SU-DHL-6 (cell line): ENCODE data around the gene LSM3.

Source experiments
- CTCF ChIP-seq: fragments of 200-600 bp; sonication (generic); IDR thresholded peaks from one replicate; pipeline ENCODE4 v1.5.1; 2017; ENCODE audit warnings: antibody characterized with exemption, mild to moderate bottlenecking, low read length, moderate library complexity; ENCODE audit not compliant: insufficient read depth, poor library complexity, severe bottlenecking
- EZH2phosphoT487 ChIP-seq: fragments of 200-600 bp; sonication (generic), shearing (Covaris generic); conservative IDR thresholded peaks from 2 replicates; pipeline ENCODE4 v1.6.1; 2018; ENCODE audit warnings: mild to moderate bottlenecking, antibody characterized with exemption, low read length, moderate library complexity, mixed read lengths

- no peak for TF ChIP-seq CTCF
- TF ChIP-seq EZH2phosphoT487 = no peak
Measured at GRCh38 chr3:14225421-14225820, 46.8 kb downstream of the LSM3 start.
